ENCODE data around the gene DIPK1A. TPM values are rescaled to one million over a fixed set of nuclear protein-coding genes. Genes with fewer than 3 reads are reported as not detected.

DIPK1A gene
- polyA plus RNA-seq, 2 of the 4 experiments (the other 2 are of a cell fraction) = 12.4 to 21.1 TPM

- WGBS (ENCODE audit: missing lambda C conversion rate) = 88% methylated on average over 2 of the region's 2 CpGs
- Histone ChIP-seq H3K27ac (no peak overlapping the region), H3K9me3 (peaks cover 9% of the 10 kb centered on the region; the same call in 2 of the 3 replicates), H3K4me1 (no peaks in the 10 kb centered on the region), H3K4me3 (no peak overlapping the region), H3K4me2 (no peak overlapping the region)
- DNase-seq (ENCODE audit: low read depth in 1 of 2, low spot score in 1 of 2) (no peak), FAIRE-seq (no peak), ATAC-seq (no peak)
- ChIA-PET CTCF (interaction anchor here (0.8 to 4.3 kb wide), 5 partner anchors 11 to 160 kb away, joined by 3 to 38 read pairs (median 14); partner anchors contain the start of gene DIPK1A), POLR2A (no interaction called here)
- TF ChIP-seq, protein P1, sequence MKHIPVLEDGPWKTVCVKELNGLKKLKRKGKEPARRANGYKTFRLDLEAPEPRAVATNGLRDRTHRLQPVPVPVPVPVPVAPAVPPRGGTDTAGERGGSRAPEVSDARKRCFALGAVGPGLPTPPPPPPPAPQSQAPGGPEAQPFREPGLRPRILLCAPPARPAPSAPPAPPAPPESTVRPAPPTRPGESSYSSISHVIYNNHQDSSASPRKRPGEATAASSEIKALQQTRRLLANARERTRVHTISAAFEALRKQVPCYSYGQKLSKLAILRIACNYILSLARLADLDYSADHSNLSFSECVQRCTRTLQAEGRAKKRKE (CRISPR knock-in tag; IDR thresholded peaks at IDR 0.05; ENCODE audit: low read depth) = no peak
- TF ChIP-seq RFX5 (IDR thresholded peaks at IDR 0.05) (no peak), TP53 (CRISPR knock-in tag; IDR thresholded peaks at IDR 0.05) (no peak), GATA3 (IDR thresholded peaks at IDR 0.05; ENCODE audit: borderline replicate concordance) (no peak), ZNF302 (CRISPR knock-in tag; IDR thresholded peaks at IDR 0.05) (no peak), NR3C1 (IDR thresholded peaks at IDR 0.05) (no peak), BCL3 (IDR thresholded peaks at IDR 0.05) (no peak), EHMT2 (IDR thresholded peaks at IDR 0.05; ENCODE audit: low read depth) (no peak), PBX3 (IDR thresholded peaks at IDR 0.05) (no peak)
These were observed 90.7 kb downstream of the DIPK1A start for GRCh38 chr1:92870591-92870990.

GRCh38 chr1:92864131-92864530 lies 97.1 kb downstream of the DIPK1A start:
- no peak for DNase-seq (ENCODE audit: low read depth in 1 of 2, low spot score in 1 of 2)
- Histone ChIP-seq H3K4me3 (no peak overlapping the region), H3K9me3 (no peaks in the 10 kb centered on the region), H3K27ac (no peak overlapping the region), H3K4me2 (no peak overlapping the region), H3K4me1 (no peaks in the 10 kb centered on the region)
- CTCF ChIA-PET = interaction anchor here (0.5 to 3.6 kb wide), 5 partner anchors 86 to 198 kb away, joined by 3 to 33 read pairs (median 4); partner anchors contain the start of gene DIPK1A
- TF ChIP-seq TP53 (CRISPR knock-in tag; IDR thresholded peaks at IDR 0.05) = no peak
- TF ChIP-seq HEYL (CRISPR knock-in tag; IDR thresholded peaks at IDR 0.05) = no peak
- TF ChIP-seq SREBF2 (IDR thresholded peaks at IDR 0.05) = no peak
- no peak for TF ChIP-seq SMC3 (IDR thresholded peaks at IDR 0.05)
- TF ChIP-seq RAD21 (conservative IDR thresholded peaks at IDR 0.05 in 1 of 2, IDR thresholded peaks at IDR 0.05 in 1 of 2) = no peak
- no peak for TF ChIP-seq ZC3H11A (IDR thresholded peaks at IDR 0.05)
- TF ChIP-seq BCL3 (IDR thresholded peaks at IDR 0.05) = no peak
- no peak for TF ChIP-seq CEBPB (IDR thresholded peaks at IDR 0.05)
- no peak for FAIRE-seq
- no peak for ATAC-seq
- POLR2A ChIA-PET = no interaction called here

- Histone ChIP-seq H3K27ac (no peak overlapping the region), H3K4me3 (no peak overlapping the region), H3K9me3 (no peaks in the 10 kb centered on the region), H3K4me2 (no peak overlapping the region), H3K4me1 (no peaks in the 10 kb centered on the region)
- 85% methylated on average over 4 of the region's 4 CpGs for WGBS (ENCODE audit: missing lambda C conversion rate)
- TF ChIP-seq ZNF302 (CRISPR knock-in tag; IDR thresholded peaks at IDR 0.05) (no peak), TP53 (CRISPR knock-in tag; IDR thresholded peaks at IDR 0.05) (no peak), HES2 (IDR thresholded peaks at IDR 0.05) (no peak), POLR2A (IDR thresholded peaks at IDR 0.05; ENCODE audit: low read length) (no peak)
- ChIA-PET CTCF (interaction anchor here (0.8 to 3.6 kb wide), 5 partner anchors 94 to 199 kb away, joined by 3 to 33 read pairs (median 6); partner anchors contain the start of gene DIPK1A), POLR2A (no interaction called here)
- ATAC-seq (no peak), DNase-seq (ENCODE audit: low read depth in 1 of 2, low spot score in 1 of 2) (no peak), FAIRE-seq (no peak)
These were observed 98.7 kb downstream of the DIPK1A start for GRCh38 chr1:92862605-92863004.
